NK-92 (cell line): Measurements from ENCODE around the gene ADARB2.

ENCODE experiments used
- DNase-seq: peaks from one replicate; lab custom pipeline; 2025; ENCODE audit not compliant: unreplicated experiment; lab: John Stamatoyannopoulos, UW

The ADARB2 gene

GRCh38 chr10:1508096-1508495 lies 229.2 kb downstream of the ADARB2 start:
- DNase-seq = no peak

GRCh38 chr10:1507436-1507835 lies 229.9 kb downstream of the ADARB2 start:
- DNase-seq = no peak

- DNase-seq = no peak
These were observed 232.4 kb downstream of the ADARB2 start for GRCh38 chr10:1504940-1505339.

- DNase-seq = no peak
These were observed 233.0 kb downstream of the ADARB2 start for GRCh38 chr10:1504286-1504685.

- no peak for DNase-seq
These were observed 234.9 kb downstream of the ADARB2 start for GRCh38 chr10:1502451-1502850.

- DNase-seq = no peak
These were observed 237.9 kb downstream of the ADARB2 start for GRCh38 chr10:1499359-1499957.

- DNase-seq = no peak
These were observed 238.5 kb downstream of the ADARB2 start for GRCh38 chr10:1498746-1499358.

- DNase-seq = no peak
These were observed 241.3 kb downstream of the ADARB2 start for GRCh38 chr10:1495915-1496517.

- no peak for DNase-seq
These were observed 244.7 kb downstream of the ADARB2 start for GRCh38 chr10:1492641-1493040.

GRCh38 chr10:1491901-1492300 lies 245.4 kb downstream of the ADARB2 start:
- DNase-seq = no peak

GRCh38 chr10:1489801-1490200 lies 247.5 kb downstream of the ADARB2 start:
- no peak for DNase-seq

- no peak for DNase-seq
These were observed 248.3 kb downstream of the ADARB2 start for GRCh38 chr10:1488970-1489548.

GRCh38 chr10:1486841-1487687 lies 250.3 kb downstream of the ADARB2 start:
- no peak for DNase-seq

GRCh38 chr10:1485357-1485756 lies 252.0 kb downstream of the ADARB2 start:
- DNase-seq = no peak

- DNase-seq = no peak
These were observed 253.5 kb downstream of the ADARB2 start for GRCh38 chr10:1483826-1484225.

GRCh38 chr10:1483246-1483645 lies 254.1 kb downstream of the ADARB2 start:
- DNase-seq = no peak

GRCh38 chr10:1477578-1477977 lies 259.7 kb downstream of the ADARB2 start:
- DNase-seq = no peak

GRCh38 chr10:1476455-1476803 lies 260.9 kb downstream of the ADARB2 start:
- DNase-seq = no peak

- DNase-seq = no peak
These were observed 261.4 kb downstream of the ADARB2 start for GRCh38 chr10:1475771-1476454.

GRCh38 chr10:1475098-1475591 lies 262.2 kb downstream of the ADARB2 start:
- DNase-seq = no peak
